Stimulated activated CD4-positive, alpha-beta T cell treated with anti-CD3 and anti-CD28 coated beads, Interleukin-1b, Interleukin-23, amount 100 ng/mL, for 4 hours (primary cell): ENCODE data around the gene NFKBIB.

Experiments used
- DNase-seq, 2 donors: peaks; one replicate each; pipeline ENCODE4 v3.0.0-alpha.2; 2020; ENCODE audit warnings: low read depth in 2 of 2

Gene NFKBIB

GRCh38 chr19:38904581-38905539 lies 5.1 kb downstream of the NFKBIB start:
- no peak for DNase-seq

DNA sequence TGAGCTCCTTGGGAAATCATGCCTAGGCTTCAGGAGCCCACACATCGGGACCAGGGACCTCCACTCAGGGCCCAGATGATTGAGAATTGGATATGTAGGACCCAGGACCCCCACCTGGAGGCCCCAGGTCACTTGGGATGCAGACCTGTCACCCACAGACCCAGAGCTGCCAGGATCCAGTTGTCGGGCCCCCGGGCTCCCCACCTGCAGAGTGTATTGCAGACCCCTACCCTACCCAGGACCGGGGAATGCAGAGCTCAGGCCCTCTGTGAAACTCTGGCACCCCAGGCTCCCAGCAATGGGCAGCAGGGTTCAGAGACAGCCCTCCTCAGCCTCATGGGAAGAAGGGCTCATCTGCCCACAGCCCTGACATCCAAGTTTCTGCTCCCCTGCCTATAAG lies 5.9 kb downstream of the NFKBIB start:
- no peak for DNase-seq

DNA sequence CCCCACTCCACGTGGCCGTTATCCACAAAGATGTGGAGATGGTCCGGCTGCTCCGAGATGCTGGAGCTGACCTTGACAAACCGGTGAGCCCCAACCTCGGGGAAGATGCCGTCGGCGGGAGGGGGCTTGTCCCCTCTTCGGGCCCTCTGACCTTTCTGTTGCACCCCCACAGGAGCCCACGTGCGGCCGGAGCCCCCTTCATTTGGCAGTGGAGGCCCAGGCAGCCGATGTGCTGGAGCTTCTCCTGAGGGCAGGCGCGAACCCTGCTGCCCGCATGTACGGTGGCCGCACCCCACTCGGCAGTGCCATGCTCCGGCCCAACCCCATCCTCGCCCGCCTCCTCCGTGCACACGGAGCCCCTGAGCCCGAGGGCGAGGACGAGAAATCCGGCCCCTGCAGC lies 7.5 kb downstream of the NFKBIB start:
- no peak for DNase-seq

- no peak for DNase-seq
Observed at GRCh38 chr19:38907670-38908069, 7.9 kb downstream of the NFKBIB start.

- DNase-seq: no peak
Observed at GRCh38 chr19:38908911-38909310, 9.1 kb downstream of the NFKBIB start.

DNA sequence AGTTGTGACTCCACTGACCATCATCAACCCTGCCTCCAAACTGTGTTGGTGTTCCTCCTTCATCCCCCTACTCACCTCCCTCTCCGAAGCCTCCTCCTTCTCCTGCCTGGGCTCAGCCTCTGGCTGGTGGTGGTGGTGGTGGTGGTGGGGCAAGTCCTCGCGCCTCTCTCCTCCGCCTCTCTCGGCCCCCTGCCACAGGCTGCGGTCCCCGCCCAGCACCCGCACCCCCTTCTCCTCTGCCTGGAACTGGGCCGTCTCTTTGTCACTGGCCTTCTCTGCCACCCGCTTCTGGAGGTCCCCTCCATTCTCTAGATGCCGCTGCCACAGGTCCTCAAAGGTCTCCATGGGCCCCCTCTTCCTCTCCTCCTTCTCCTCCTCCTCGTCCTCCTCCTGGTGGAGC lies 10.7 kb downstream of the NFKBIB start:
- DNase-seq: no peak

- no peak for DNase-seq
Observed at GRCh38 chr19:38911388-38912001, 11.7 kb downstream of the NFKBIB start.

GRCh38 chr19:38912600-38913514 lies 13.1 kb downstream of the NFKBIB start:
- no peak for DNase-seq

DNA sequence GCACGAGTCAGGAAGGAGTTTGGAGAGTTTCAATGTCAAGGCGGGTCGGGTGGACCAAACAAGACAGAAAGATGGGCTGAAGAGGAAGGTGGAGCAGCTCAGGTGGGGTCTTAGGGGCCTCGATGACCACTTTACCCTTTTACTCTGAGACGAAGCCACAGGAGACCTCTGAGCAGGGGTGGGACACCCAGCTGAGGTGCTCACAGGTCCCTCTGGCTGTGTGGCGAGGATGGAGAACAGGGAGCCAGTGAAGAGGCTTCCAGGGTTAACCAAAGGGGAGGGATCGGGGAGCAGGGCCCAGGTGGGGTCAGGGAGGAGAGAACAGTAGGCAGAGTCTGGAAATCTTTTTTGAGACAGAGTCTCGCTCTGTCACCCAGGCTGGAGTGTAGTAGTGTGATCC lies 14.2 kb downstream of the NFKBIB start:
- DNase-seq: no peak

DNA sequence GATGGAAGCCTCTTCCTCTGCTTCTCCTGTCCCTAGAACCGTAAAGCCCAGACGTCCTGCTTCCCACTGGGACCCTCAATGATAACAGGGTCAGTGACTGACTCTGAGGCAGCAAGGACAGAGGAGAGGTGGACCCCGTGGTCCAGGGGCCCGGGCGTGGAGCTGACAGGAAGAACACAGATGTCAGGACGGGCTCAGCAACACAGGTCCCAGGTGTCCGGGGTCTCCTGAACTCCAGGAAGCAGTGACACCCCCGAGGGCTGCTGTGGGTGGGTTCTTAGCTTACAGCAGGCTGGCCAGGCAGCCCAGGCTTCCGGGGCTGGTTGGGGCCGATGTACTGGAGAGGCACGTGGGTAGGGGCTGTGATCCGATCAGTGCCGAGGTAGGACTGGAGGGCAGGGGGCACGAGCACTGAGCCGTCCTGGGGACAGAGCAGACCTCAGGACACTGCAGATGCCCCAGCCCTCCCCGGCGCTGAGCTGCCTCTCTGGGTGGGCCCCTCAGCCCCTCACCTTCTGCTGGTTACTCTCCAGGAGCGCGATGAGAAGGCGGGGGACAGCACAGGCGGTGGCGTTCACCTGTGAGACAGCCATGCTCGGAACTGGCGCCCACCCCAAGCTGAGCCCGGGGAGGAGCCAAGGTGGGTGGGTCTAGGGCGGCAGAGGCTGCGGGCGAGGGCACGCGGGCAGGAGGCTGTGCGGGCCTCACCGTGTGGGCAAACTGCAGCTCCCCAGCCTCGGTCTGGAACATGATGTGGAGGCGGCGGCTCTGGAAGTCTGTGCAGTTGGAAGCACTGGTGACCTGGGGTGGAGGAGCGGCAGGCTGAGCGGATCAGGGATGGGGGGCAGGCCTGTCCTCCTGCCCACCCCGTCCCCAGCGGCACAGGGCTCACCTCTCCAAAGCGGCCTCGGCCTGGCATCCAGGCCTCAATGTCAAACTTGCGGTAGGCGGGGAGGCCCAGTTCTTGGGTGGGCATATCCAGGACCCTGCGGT lies 15.9 kb downstream of the NFKBIB start:
- DNase-seq: no peak

DNA sequence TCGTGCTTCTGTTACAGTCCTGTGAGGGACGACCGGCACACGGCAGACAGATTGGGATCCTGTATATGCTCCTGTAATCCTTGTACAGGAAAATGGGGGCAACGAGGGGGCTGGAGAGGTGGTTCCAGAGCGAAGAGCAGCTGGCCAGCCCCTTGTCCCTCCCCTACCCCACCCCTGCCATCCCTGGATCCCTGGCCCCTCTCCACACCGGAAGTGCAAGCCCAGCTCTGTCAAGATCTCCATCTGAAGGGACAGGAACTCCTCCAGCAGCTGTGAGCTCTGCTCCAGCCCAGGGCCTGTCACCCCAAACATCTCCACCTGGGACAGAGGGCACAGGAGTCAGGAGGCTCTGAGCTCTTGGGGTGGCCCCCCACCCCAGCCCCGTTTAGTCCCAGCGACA lies 17.7 kb downstream of the NFKBIB start:
- no peak for DNase-seq

DNA sequence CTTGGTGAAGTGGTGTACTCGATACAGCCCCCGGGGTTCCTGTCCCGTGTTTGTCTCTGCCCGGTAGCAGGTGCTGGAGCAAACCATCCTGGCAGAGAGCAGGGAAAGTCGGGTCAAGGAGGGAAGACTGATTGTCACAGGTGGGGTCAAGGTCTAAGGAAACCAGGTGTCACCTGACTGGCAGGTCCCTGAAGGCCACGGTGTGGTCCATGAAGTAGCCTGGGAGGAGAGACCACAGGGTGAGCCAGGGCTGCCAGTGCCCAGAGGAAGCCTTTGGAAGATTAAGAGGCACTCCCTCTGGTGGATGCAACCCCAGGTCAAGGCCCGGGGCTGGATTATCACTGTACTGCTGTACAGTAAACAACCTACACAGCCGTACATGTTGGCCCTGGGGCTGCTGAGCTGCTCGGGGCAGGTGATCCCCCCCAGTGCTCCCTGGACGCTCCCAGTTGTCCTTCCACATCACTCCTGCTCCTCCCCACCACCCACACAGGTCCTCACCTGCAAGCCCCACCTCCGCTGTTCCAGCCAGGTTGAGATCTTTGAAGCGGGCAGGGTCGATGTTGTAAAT lies 18.2 kb downstream of the NFKBIB start:
- no peak for DNase-seq

- DNase-seq: no peak
Observed at GRCh38 chr19:38918526-38918925, 18.8 kb downstream of the NFKBIB start.

GRCh38 chr19:38919837-38920601 lies 20.2 kb downstream of the NFKBIB start:
- no peak for DNase-seq

DNA sequence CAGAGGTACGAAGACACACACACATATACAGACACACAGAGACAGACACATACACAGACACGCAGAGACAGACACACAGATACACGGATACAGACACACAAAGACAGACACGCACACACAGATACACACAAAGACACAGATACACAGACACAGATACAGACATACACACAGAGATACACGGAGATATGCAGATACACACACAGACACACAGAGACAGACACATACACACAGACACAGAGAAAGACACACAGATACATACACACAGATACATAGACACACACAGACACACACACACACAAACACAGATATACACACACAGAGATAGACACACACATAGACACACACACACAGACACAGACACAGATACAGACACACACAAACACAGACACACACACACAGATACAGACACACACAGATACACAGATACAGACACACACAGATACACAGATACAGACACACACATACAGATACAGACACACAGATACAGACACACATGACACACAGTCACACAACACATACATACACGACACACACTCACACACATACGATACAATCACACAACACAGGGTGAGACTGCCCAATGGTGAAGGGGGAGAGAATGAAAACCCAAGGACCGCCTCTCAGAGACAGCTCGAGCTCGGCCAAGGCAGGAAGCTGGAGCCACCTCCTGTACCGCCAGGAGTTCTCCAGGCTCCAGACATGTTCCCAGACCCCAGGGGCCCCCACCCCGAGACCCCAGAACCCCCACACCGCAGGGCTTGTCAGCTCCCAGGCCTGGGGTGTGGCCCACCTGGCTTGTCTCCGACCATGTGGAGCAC lies 21.0 kb downstream of the NFKBIB start:
- DNase-seq: no peak

- DNase-seq: no peak
Observed at GRCh38 chr19:38921420-38922274, 21.9 kb downstream of the NFKBIB start.

DNA sequence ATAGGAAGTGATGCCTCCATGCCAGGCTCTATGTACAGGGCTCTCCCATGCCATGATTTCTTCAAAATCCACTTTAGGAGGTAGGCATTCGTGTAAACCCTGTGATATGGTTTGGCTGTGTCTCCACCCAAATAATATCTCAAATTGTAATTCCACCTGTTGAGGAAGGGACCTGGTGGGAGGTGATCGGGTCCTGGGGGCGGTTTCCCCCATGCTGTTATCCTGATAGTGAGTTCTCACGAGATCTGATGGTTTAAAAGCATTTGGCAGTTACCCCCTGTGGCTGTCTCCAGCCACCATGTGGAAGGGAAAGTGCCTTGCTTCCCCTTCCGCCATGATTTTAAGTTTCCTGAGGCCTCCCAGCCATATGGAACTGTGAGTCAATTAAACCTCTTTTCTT lies 22.7 kb downstream of the NFKBIB start:
- DNase-seq: no peak

GRCh38 chr19:38924388-38924787 lies 24.6 kb downstream of the NFKBIB start:
- no peak for DNase-seq
